ENCODE measurements around the gene THNSL1. TPM values are rescaled to one million over a fixed set of nuclear protein-coding genes. Genes with fewer than 3 reads are reported as not detected.

THNSL1 gene
- total and polyA plus RNA-seq, 9 of the 15 experiments (the other 6 are each of a cell fraction or from before 2014, with no cell fraction given) = 4.5 to 8.6 (median 6.3) TPM

DNA sequence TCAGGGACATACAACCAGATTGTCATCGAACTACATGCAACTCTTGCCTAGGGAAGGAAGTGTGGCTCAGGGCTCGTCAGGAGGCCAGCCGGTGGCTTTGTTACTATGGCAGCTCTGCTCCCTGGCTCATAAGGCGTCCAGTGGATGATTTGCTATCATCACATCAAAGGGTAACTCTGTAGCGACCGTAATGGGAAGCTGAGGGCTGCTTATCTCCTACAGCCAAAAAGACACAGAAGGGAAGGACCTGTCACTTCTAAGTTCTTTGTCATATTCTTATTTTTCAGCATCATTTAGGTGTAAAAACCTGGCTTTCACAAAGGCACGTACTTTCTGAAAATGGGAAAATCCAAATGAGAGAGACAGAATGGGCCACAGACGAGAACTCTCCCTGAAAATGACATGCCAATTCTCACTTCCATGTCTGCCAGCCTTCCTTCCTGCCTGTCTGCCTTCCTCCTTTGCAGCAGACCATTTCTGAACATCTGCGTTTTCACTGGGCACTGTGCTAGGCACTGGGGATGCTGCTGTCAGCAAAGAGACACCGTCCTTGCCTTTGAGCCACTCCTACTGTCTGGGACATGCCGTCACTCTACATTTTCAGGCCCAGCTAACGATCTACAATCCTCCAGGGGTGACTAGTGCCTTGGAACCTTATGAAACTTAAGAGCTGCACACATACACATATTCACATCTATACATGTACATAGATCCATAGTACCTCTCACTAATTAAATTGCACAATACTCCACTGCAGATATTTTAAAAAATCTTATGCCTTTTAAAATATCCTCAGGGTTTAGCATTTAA lies 27.4 kb upstream of the THNSL1 start (continued):
- TF ChIP-seq, protein P1, sequence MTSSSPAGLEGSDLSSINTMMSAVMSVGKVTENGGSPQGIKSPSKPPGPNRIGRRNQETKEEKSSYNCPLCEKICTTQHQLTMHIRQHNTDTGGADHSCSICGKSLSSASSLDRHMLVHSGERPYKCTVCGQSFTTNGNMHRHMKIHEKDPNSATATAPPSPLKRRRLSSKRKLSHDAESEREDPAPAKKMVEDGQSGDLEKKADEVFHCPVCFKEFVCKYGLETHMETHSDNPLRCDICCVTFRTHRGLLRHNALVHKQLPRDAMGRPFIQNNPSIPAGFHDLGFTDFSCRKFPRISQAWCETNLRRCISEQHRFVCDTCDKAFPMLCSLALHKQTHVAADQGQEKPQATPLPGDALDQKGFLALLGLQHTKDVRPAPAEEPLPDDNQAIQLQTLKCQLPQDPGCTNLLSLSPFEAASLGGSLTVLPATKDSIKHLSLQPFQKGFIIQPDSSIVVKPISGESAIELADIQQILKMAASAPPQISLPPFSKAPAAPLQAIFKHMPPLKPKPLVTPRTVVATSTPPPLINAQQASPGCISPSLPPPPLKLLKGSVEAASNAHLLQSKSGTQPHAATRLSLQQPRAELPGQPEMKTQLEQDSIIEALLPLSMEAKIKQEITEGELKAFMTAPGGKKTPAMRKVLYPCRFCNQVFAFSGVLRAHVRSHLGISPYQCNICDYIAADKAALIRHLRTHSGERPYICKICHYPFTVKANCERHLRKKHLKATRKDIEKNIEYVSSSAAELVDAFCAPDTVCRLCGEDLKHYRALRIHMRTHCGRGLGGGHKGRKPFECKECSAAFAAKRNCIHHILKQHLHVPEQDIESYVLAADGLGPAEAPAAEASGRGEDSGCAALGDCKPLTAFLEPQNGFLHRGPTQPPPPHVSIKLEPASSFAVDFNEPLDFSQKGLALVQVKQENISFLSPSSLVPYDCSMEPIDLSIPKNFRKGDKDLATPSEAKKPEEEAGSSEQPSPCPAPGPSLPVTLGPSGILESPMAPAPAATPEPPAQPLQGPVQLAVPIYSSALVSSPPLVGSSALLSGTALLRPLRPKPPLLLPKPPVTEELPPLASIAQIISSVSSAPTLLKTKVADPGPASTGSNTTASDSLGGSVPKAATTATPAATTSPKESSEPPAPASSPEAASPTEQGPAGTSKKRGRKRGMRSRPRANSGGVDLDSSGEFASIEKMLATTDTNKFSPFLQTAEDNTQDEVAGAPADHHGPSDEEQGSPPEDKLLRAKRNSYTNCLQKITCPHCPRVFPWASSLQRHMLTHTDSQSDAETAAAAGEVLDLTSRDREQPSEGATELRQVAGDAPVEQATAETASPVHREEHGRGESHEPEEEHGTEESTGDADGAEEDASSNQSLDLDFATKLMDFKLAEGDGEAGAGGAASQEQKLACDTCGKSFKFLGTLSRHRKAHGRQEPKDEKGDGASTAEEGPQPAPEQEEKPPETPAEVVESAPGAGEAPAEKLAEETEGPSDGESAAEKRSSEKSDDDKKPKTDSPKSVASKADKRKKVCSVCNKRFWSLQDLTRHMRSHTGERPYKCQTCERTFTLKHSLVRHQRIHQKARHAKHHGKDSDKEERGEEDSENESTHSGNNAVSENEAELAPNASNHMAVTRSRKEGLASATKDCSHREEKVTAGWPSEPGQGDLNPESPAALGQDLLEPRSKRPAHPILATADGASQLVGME (CRISPR knock-in tag; IDR thresholded peaks at IDR 0.05) = peak; percentile 78; the same call in 1 of the 2 replicates
- TF ChIP-seq JUND (IDR thresholded peaks at IDR 0.05; ENCODE audit: borderline replicate concordance, low read depth, low read length) (0 out of 2 replicates have a peak, but pooled peaks have one; percentile 20), JUND (tag; IDR thresholded peaks at IDR 0.05; ENCODE audit: borderline replicate concordance, low read depth, low read length) (no peak), GTF2A2 (tag; IDR thresholded peaks at IDR 0.05) (no peak), LCOR (CRISPR knock-in tag; IDR thresholded peaks at IDR 0.05) (peak; percentile 75), TEAD4 (IDR thresholded peaks at IDR 0.05; ENCODE audit: low read length) (peak; percentile 76), TEAD4 (CRISPR knock-in tag; IDR thresholded peaks at IDR 0.05; ENCODE audit: borderline replicate concordance) (no peak), HNRNPLL (IDR thresholded peaks at IDR 0.05; ENCODE audit: low read depth, low read length, poor library complexity, severe bottlenecking) (peak; percentile 55), NCOR1 (IDR thresholded peaks at IDR 0.05) (peak; percentile 50; the same call in 1 of the 2 replicates), CTBP1 (IDR thresholded peaks at IDR 0.05; ENCODE audit: borderline replicate concordance) (peak; percentile 92), SOX6 (IDR thresholded peaks at IDR 0.05) (0 out of 2 replicates have a peak, but pooled peaks have one; percentile 33), PHF20 (IDR thresholded peaks at IDR 0.05; ENCODE audit: partially characterized antibody) (no peak), ZNF239 (CRISPR knock-in tag; IDR thresholded peaks at IDR 0.05) (0 out of 2 replicates have a peak, but pooled peaks have one; percentile 8), CXXC5 (CRISPR knock-in tag; IDR thresholded peaks at IDR 0.05) (peak; percentile 42; the same call in 1 of the 2 replicates), ARID1B (IDR thresholded peaks at IDR 0.05) (peak; percentile 73), MEIS2 (IDR thresholded peaks at IDR 0.05; ENCODE audit: partially characterized antibody) (peak; percentile 88), SMC3 (conservative IDR thresholded peaks at IDR 0.05; ENCODE audit: insufficient read depth, low read depth, low read length) (0 out of 2 replicates have a peak, but pooled peaks have one; percentile 16), GABPB1 (CRISPR knock-in tag; IDR thresholded peaks at IDR 0.05) (no peak), TCF7 (IDR thresholded peaks at IDR 0.05; ENCODE audit: borderline replicate concordance) (peak; percentile 95), ETS2 (tag; IDR thresholded peaks at IDR 0.05; ENCODE audit: borderline replicate concordance, poor library complexity, severe bottlenecking) (no peak), JUN (IDR thresholded peaks at IDR 0.05; ENCODE audit: borderline replicate concordance, low read depth, low read length) (0 out of 2 replicates have a peak, but pooled peaks have one; percentile 17), JUN (CRISPR knock-in tag; IDR thresholded peaks at IDR 0.05; ENCODE audit: borderline replicate concordance) (no peak)
- TF ChIP-seq, protein P2, sequence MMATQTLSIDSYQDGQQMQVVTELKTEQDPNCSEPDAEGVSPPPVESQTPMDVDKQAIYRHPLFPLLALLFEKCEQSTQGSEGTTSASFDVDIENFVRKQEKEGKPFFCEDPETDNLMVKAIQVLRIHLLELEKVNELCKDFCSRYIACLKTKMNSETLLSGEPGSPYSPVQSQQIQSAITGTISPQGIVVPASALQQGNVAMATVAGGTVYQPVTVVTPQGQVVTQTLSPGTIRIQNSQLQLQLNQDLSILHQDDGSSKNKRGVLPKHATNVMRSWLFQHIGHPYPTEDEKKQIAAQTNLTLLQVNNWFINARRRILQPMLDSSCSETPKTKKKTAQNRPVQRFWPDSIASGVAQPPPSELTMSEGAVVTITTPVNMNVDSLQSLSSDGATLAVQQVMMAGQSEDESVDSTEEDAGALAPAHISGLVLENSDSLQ (IDR thresholded peaks at IDR 0.05) = peak; percentile 66
